ENCODE data around the gene ZDHHC9.

ZDHHC9 gene

GRCh38 chrX:129833153-129833990 lies 10.3 kb downstream of the ZDHHC9 start:
- peak; percentile 72 for DNase-seq (ENCODE audit: low read depth, low spot score)
- no peak overlapping the region for H3K4me3 ChIP-seq (ENCODE audit: low read depth, low read length)
- TF ChIP-seq, protein P1, sequence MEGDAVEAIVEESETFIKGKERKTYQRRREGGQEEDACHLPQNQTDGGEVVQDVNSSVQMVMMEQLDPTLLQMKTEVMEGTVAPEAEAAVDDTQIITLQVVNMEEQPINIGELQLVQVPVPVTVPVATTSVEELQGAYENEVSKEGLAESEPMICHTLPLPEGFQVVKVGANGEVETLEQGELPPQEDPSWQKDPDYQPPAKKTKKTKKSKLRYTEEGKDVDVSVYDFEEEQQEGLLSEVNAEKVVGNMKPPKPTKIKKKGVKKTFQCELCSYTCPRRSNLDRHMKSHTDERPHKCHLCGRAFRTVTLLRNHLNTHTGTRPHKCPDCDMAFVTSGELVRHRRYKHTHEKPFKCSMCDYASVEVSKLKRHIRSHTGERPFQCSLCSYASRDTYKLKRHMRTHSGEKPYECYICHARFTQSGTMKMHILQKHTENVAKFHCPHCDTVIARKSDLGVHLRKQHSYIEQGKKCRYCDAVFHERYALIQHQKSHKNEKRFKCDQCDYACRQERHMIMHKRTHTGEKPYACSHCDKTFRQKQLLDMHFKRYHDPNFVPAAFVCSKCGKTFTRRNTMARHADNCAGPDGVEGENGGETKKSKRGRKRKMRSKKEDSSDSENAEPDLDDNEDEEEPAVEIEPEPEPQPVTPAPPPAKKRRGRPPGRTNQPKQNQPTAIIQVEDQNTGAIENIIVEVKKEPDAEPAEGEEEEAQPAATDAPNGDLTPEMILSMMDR (IDR thresholded peaks at IDR 0.05; ENCODE audit: low read depth, low read length): no peak
- in situ Hi-C loops (cut with HindIII; ENCODE audit: low sequenced_read_pairs): no loop called here

DNA sequence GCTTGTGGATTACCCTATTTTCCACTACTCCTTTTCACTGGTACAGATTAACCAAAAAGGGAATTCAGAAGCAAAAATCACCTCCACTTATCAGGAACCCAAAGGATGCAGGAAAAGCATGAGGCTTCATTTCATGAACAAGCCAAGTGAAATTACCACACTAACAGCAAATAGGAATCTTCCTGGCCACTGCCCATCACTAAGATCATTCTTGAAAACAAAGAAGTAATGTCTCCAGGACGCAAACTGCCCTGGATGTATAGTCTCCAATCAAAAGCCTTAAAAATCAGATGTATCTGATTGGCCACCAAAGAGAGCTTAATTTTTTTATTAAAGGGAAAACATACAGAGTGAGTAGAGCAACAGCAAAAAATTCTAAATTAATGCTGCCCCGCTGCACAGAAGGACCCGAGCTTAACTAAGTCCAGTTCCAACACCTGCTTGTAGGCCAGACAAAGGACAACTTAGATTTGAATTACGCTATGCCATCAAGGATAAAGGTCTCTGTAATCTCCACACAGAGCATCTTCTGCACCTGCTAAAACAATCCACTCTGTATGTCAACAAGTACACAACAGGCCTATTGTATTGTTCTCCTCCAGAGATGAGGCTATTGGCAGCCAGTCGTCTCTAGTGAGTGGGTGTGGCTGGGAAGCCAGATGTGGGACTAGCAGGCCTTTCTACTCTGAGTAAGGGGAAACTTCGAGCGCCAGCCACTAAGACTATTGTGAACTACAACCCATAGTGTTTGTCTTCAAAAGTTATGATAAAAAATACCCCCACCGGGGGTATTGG lies 12.4 kb downstream of the ZDHHC9 start:
- no peak for DNase-seq (ENCODE audit: low read depth, low spot score)
- TF ChIP-seq, protein P1 (IDR thresholded peaks at IDR 0.05; ENCODE audit: low read depth, low read length): no peak
- no peak overlapping the region for H3K4me3 ChIP-seq (ENCODE audit: low read depth, low read length)
- in situ Hi-C loops (cut with HindIII; ENCODE audit: low sequenced_read_pairs): no loop called here

DNA sequence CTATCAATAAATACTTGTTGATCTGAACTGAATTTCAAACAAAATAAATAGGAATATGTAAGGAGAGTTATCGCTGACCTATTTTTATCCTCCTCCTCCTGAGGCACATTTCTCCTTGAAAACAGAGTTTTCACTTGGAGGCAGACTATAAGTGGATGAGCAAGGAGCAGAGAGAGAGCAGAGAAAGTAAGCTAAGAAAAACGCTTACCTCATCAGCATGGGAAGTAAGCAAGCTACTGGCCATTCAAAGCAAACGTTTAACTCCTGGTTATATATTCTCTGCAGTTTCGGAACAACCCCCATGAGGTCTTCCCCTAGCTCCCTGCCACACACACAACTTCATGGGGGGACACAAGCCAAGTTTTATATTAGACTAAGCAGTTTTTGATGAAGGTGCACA lies 13.2 kb downstream of the ZDHHC9 start:
- H3K4me3 ChIP-seq (ENCODE audit: low read depth, low read length): no peak overlapping the region
- in situ Hi-C loops (cut with HindIII; ENCODE audit: low sequenced_read_pairs): no loop called here
- TF ChIP-seq, protein P1 (IDR thresholded peaks at IDR 0.05; ENCODE audit: low read depth, low read length): no peak
- no peak for DNase-seq (ENCODE audit: low read depth, low spot score)

DNA sequence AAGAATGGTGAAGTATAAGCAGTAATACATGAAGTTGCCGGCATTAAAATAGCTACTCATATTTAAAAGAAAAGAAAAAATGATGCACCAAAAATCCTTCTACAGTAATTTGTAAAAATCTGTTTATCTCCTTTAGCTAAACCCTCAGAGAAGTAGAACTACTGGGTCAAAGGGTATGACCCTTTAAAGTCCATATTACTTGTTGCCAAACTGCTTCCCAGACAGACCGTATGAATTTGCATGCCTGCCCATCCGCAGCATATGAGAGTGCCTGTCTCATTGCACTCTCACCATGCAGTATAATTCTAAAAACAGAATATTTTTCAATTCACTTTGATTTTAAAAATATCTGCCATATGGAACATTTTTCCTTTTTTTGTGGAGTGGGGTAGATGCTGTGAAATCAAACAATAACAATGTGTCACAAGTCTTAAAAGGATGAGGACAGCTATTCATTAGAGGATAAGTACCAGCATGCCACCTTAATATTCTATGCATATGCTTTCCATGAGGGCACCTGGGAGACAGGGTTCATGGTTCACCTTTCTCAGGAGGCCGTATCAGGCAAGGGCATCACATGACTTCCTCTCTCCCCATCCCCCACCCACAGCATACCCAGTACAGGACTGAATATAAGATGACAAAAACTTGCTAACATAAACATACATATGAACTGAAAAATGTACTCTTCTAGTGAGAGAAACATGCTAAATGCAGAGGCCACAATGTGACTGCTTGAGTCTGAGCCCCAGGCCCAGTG lies 17.8 kb downstream of the ZDHHC9 start:
- TF ChIP-seq, protein P1 (IDR thresholded peaks at IDR 0.05; ENCODE audit: low read depth, low read length): no peak
- DNase-seq (ENCODE audit: low read depth, low spot score): no peak
- in situ Hi-C loops (cut with HindIII; ENCODE audit: low sequenced_read_pairs): no loop called here
- no peak overlapping the region for H3K4me3 ChIP-seq (ENCODE audit: low read depth, low read length)

DNA sequence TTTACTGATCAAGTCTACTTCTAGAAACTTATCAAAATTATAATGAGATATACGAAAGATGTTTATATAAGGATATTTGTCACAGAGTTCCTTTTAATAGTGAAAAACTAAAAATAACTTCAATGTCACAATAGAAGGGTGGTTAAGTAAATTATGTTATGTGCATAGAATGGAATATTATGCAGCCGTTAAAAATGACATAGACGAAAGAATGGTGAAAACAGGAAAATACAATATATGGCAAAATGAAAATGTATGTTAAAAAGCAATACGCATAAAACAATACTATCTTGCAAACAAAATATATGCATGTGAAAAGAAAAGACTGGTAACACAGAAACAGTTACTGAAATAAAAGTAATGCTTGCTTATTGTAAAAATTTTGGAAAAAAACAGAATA lies 19.1 kb downstream of the ZDHHC9 start:
- no peak overlapping the region for H3K4me3 ChIP-seq (ENCODE audit: low read depth, low read length)
- TF ChIP-seq, protein P1 (IDR thresholded peaks at IDR 0.05; ENCODE audit: low read depth, low read length): no peak
- no peak for DNase-seq (ENCODE audit: low read depth, low spot score)
- in situ Hi-C loops (cut with HindIII; ENCODE audit: low sequenced_read_pairs): no loop called here

GRCh38 chrX:129823522-129823921 lies 20.2 kb downstream of the ZDHHC9 start:
- DNase-seq (ENCODE audit: low read depth, low spot score): no peak
- no peak overlapping the region for H3K4me3 ChIP-seq (ENCODE audit: low read depth, low read length)
- in situ Hi-C loops (cut with HindIII; ENCODE audit: low sequenced_read_pairs): no loop called here
- TF ChIP-seq, protein P1 (IDR thresholded peaks at IDR 0.05; ENCODE audit: low read depth, low read length): no peak
